ENCODE data around the gene KRTAP5-9.
A peak's percentile ranks its signal among the peaks of the same experiment; 100 is the strongest.
"Not testable (repeated sequence)": the region's sequence is repeated elsewhere in the genome, so short reads cannot be mapped to it uniquely, and the experiment has no call there.

KRTAP5-9 gene

GRCh38 chr11:71588822-71589545 is 40.8 kb downstream of the KRTAP5-9 start:
- peak; percentile 76 for DNase-seq

- DNase-seq, result not testable (repeated sequence)
Observed at GRCh38 chr11:71589546-71589920, 41.3 kb downstream of the KRTAP5-9 start.
